ENCODE measurements around the gene SRRD.

Gene SRRD

GRCh38 chr22:26484360-26484706 is 656 bp downstream of the SRRD start:
- Histone ChIP-seq H4K91ac (ENCODE audit: low read depth, low read length) (no peak overlapping the region), H3K36me3 (ENCODE audit: control insufficient read depth in 1 of 2, insufficient read depth in 2 of 2, low read length in 2 of 2) (peaks cover 9 to 26% of the 10 kb centered on the region in 2 experiments)

DNA sequence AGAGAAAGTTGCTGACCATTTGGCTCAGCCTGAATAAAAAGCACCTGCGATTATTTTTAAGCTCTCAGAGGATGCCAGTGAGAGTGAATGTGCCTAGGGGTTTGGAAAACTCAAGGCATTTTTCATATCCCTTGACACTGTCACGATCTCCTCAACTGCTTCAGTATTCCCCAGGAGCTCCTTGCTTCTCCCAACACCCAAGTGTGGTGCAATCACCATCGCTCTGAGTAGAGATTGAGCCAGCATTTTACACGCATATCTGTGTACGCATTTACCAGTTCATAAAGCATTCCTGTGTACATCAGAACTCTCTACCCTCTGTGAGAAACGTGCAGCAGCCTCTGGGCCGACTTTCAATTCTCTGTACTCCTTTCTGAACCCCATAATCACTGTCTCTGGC is 1.3 kb downstream of the SRRD start:
- Histone ChIP-seq H3K9me3 (ENCODE audit: insufficient read depth, low read depth, low read length) (no peaks in the 10 kb centered on the region), H3K9ac (ENCODE audit: low read length) (no peak overlapping the region), H3K23ac (ENCODE audit: low read length) (no peak overlapping the region), H3K18ac (ENCODE audit: low read length) (no peak overlapping the region), H2BK12ac (ENCODE audit: low read length) (no peak overlapping the region), H3K36me3 (ENCODE audit: control insufficient read depth in 1 of 2, insufficient read depth in 2 of 2, low read length in 2 of 2) (peaks cover 10 to 32% of the 10 kb centered on the region in 2 experiments), H2AFZ (ENCODE audit: insufficient read depth, low read length, poor library complexity) (no peak overlapping the region), H2AK5ac (ENCODE audit: low read length) (no peak overlapping the region), H3K27ac (ENCODE audit: low read depth, low read length) (no peak overlapping the region), H3K79me1 (ENCODE audit: low read length) (peaks cover 9% of the 10 kb centered on the region), H3K4me1 (ENCODE audit: control insufficient read depth in 1 of 2, insufficient read depth in 2 of 2, low read length in 2 of 2) (peaks cover 7 to 13% of the 10 kb centered on the region in 2 experiments), H4K91ac (ENCODE audit: low read depth, low read length) (no peak overlapping the region), H3K79me2 (ENCODE audit: control insufficient read depth, insufficient read depth, low read length, poor library complexity) (peaks cover 7% of the 10 kb centered on the region), H3K4me3 (ENCODE audit: low read depth, low read length) (no peak overlapping the region), H2BK120ac (ENCODE audit: insufficient read depth, low read length, poor library complexity) (no peak overlapping the region), H4K12ac (ENCODE audit: low read depth, low read length) (no peak overlapping the region), H4K8ac (ENCODE audit: low read depth, low read length) (no peak overlapping the region), H3K14ac (ENCODE audit: low read length) (no peak overlapping the region), H3K27me3 (ENCODE audit: insufficient read depth, low read length) (no peaks in the 10 kb centered on the region), H3K4ac (ENCODE audit: low read depth, low read length) (peak overlapping the region; percentile 41), H2BK5ac (ENCODE audit: low read depth, low read length, poor library complexity) (no peak overlapping the region), H3K4me2 (ENCODE audit: low read length) (no peak overlapping the region)
- no peak for DNase-seq
- no CpG with 5 or more reads among the region's 7 CpGs for WGBS (ENCODE audit: extremely low coverage, insufficient coverage, insufficient read length)

More at GRCh38 chr22:26484360-26484706, 656 bp downstream of the SRRD start:
- Histone ChIP-seq H2BK120ac (ENCODE audit: insufficient read depth, low read length, poor library complexity) (no peak overlapping the region), H3K79me1 (ENCODE audit: low read length) (peaks cover 9% of the 10 kb centered on the region), H3K23ac (ENCODE audit: low read length) (no peak overlapping the region), H3K9me3 (ENCODE audit: insufficient read depth, low read depth, low read length) (no peaks in the 10 kb centered on the region), H3K14ac (ENCODE audit: low read length) (no peak overlapping the region), H2AK5ac (ENCODE audit: low read length) (peak overlapping the region; percentile 18), H3K4me2 (ENCODE audit: low read length) (peak overlapping the region; percentile 67), H2BK12ac (ENCODE audit: low read length) (no peak overlapping the region), H2BK5ac (ENCODE audit: low read depth, low read length, poor library complexity) (no peak overlapping the region), H3K27me3 (ENCODE audit: insufficient read depth, low read length) (no peaks in the 10 kb centered on the region), H3K18ac (ENCODE audit: low read length) (no peak overlapping the region), H3K4me3 (ENCODE audit: low read depth, low read length) (no peak overlapping the region), H3K9ac (ENCODE audit: low read length) (no peak overlapping the region), H3K4me1 (ENCODE audit: control insufficient read depth in 1 of 2, insufficient read depth in 2 of 2, low read length in 2 of 2) (peaks cover 7 to 17% of the 10 kb centered on the region in 2 experiments), H4K12ac (ENCODE audit: low read depth, low read length) (no peak overlapping the region), H4K8ac (ENCODE audit: low read depth, low read length) (no peak overlapping the region), H3K4ac (ENCODE audit: low read depth, low read length) (peak overlapping the region; percentile 76), H3K79me2 (ENCODE audit: control insufficient read depth, insufficient read depth, low read length, poor library complexity) (peaks cover 7% of the 10 kb centered on the region), H2AFZ (ENCODE audit: insufficient read depth, low read length, poor library complexity) (no peak overlapping the region), H3K27ac (ENCODE audit: low read depth, low read length) (no peak overlapping the region)
- WGBS (ENCODE audit: extremely low coverage, insufficient coverage, insufficient read length) = no CpG with 5 or more reads among the region's 6 CpGs
- peak in 1 of 2 donors; percentile 12 for DNase-seq

GRCh38 chr22:26485806-26486390 is 2.2 kb downstream of the SRRD start:
- no peak overlapping the region for H2AK5ac ChIP-seq (ENCODE audit: low read length)
- WGBS (ENCODE audit: extremely low coverage, insufficient coverage, insufficient read length) = no CpG with 5 or more reads among the region's 3 CpGs
- H4K8ac ChIP-seq (ENCODE audit: low read depth, low read length) = no peak overlapping the region
- peaks cover 10 to 36% of the 10 kb centered on the region in 2 experiments for H3K36me3 ChIP-seq (ENCODE audit: control insufficient read depth in 1 of 2, insufficient read depth in 2 of 2, low read length in 2 of 2)
- no peak overlapping the region for H4K12ac ChIP-seq (ENCODE audit: low read depth, low read length)
- H3K27me3 ChIP-seq (ENCODE audit: insufficient read depth, low read length) = no peaks in the 10 kb centered on the region
- peak overlapping the region; percentile 51 for H3K9ac ChIP-seq (ENCODE audit: low read length)
- H3K4me1 ChIP-seq (ENCODE audit: control insufficient read depth in 1 of 2, insufficient read depth in 2 of 2, low read length in 2 of 2) = peaks cover 2 to 5% of the 10 kb centered on the region in 2 experiments
- no peak overlapping the region for H2BK120ac ChIP-seq (ENCODE audit: insufficient read depth, low read length, poor library complexity)
- H3K18ac ChIP-seq (ENCODE audit: low read length) = no peak overlapping the region
- H2BK5ac ChIP-seq (ENCODE audit: low read depth, low read length, poor library complexity) = no peak overlapping the region
- peaks cover 9% of the 10 kb centered on the region for H3K79me1 ChIP-seq (ENCODE audit: low read length)
- H3K4me2 ChIP-seq (ENCODE audit: low read length) = no peak overlapping the region
- H4K91ac ChIP-seq (ENCODE audit: low read depth, low read length) = no peak overlapping the region
- no peak overlapping the region for H3K4me3 ChIP-seq (ENCODE audit: low read depth, low read length)
- H2AFZ ChIP-seq (ENCODE audit: insufficient read depth, low read length, poor library complexity) = no peak overlapping the region
- H3K9me3 ChIP-seq (ENCODE audit: insufficient read depth, low read depth, low read length) = no peaks in the 10 kb centered on the region
- no peak overlapping the region for H3K23ac ChIP-seq (ENCODE audit: low read length)
- H3K27ac ChIP-seq (ENCODE audit: low read depth, low read length) = no peak overlapping the region
- no peak for DNase-seq
- peaks cover 7% of the 10 kb centered on the region for H3K79me2 ChIP-seq (ENCODE audit: control insufficient read depth, insufficient read depth, low read length, poor library complexity)
- no peak overlapping the region for H3K14ac ChIP-seq (ENCODE audit: low read length)
- no peak overlapping the region for H2BK12ac ChIP-seq (ENCODE audit: low read length)
- H3K4ac ChIP-seq (ENCODE audit: low read depth, low read length) = peak overlapping the region; percentile 59

- no peak overlapping the region for H4K8ac ChIP-seq (ENCODE audit: low read depth, low read length)
- H3K18ac ChIP-seq (ENCODE audit: low read length) = no peak overlapping the region
- no peak overlapping the region for H3K4me2 ChIP-seq (ENCODE audit: low read length)
- peaks cover 2% of the 10 kb centered on the region in 2 experiments for H3K4me1 ChIP-seq (ENCODE audit: control insufficient read depth in 1 of 2, insufficient read depth in 2 of 2, low read length in 2 of 2)
- no peak overlapping the region for H4K91ac ChIP-seq (ENCODE audit: low read depth, low read length)
- DNase-seq = no peak
- H2BK120ac ChIP-seq (ENCODE audit: insufficient read depth, low read length, poor library complexity) = no peak overlapping the region
- no CpG with 5 or more reads among the region's 5 CpGs for WGBS (ENCODE audit: extremely low coverage, insufficient coverage, insufficient read length)
- H3K14ac ChIP-seq (ENCODE audit: low read length) = no peak overlapping the region
- H3K27me3 ChIP-seq (ENCODE audit: insufficient read depth, low read length) = no peaks in the 10 kb centered on the region
- H4K12ac ChIP-seq (ENCODE audit: low read depth, low read length) = no peak overlapping the region
- peaks cover 10 to 39% of the 10 kb centered on the region in 2 experiments for H3K36me3 ChIP-seq (ENCODE audit: control insufficient read depth in 1 of 2, insufficient read depth in 2 of 2, low read length in 2 of 2)
- H3K9ac ChIP-seq (ENCODE audit: low read length) = no peak overlapping the region
- H3K4ac ChIP-seq (ENCODE audit: low read depth, low read length) = no peak overlapping the region
- no peak overlapping the region for H3K27ac ChIP-seq (ENCODE audit: low read depth, low read length)
- H3K23ac ChIP-seq (ENCODE audit: low read length) = no peak overlapping the region
- H3K9me3 ChIP-seq (ENCODE audit: insufficient read depth, low read depth, low read length) = no peaks in the 10 kb centered on the region
- H2AFZ ChIP-seq (ENCODE audit: insufficient read depth, low read length, poor library complexity) = no peak overlapping the region
- no peak overlapping the region for H2BK12ac ChIP-seq (ENCODE audit: low read length)
- no peak overlapping the region for H2BK5ac ChIP-seq (ENCODE audit: low read depth, low read length, poor library complexity)
- H2AK5ac ChIP-seq (ENCODE audit: low read length) = no peak overlapping the region
- H3K4me3 ChIP-seq (ENCODE audit: low read depth, low read length) = no peak overlapping the region
- H3K79me2 ChIP-seq (ENCODE audit: control insufficient read depth, insufficient read depth, low read length, poor library complexity) = peaks cover 7% of the 10 kb centered on the region
- H3K79me1 ChIP-seq (ENCODE audit: low read length) = peaks cover 9% of the 10 kb centered on the region
These were observed 2.7 kb downstream of the SRRD start for GRCh38 chr22:26486394-26486793.

Measured in trophoblast cell (in vitro differentiated cells and primary cell).